ENCODE data around the gene MGAT4B.

- TF ChIP-seq CTCF (conservative IDR thresholded peaks at IDR 0.05) (no peak), EZH2 (IDR thresholded peaks at IDR 0.05; ENCODE audit: low read depth) (no peak)
Observed at GRCh38 chr5:179825655-179826182, 19.1 kb upstream of the MGAT4B start.
